NOMO-1 treated with dmso at 0.1 percent for 144 hours (cell line): Measurements from ENCODE around the gene MYO10.

ENCODE experiments used
- DNase-seq: peaks from one replicate; lab custom pipeline; 2025; ENCODE audit not compliant: unreplicated experiment; lab: John Stamatoyannopoulos, UW

Gene MYO10

GRCh38 chr5:16826379-16827125 lies 109.5 kb downstream of the MYO10 start:
- DNase-seq: no peak

GRCh38 chr5:16819522-16820167 lies 116.4 kb downstream of the MYO10 start:
- no peak for DNase-seq

- no peak for DNase-seq
These were observed 120.7 kb downstream of the MYO10 start for GRCh38 chr5:16815432-16815831.

- no peak for DNase-seq
These were observed 123.2 kb downstream of the MYO10 start for GRCh38 chr5:16812911-16813310.

- no peak for DNase-seq
These were observed 123.6 kb downstream of the MYO10 start for GRCh38 chr5:16812448-16812847.

GRCh38 chr5:16810208-16810854 lies 125.8 kb downstream of the MYO10 start:
- DNase-seq: no peak

- no peak for DNase-seq
These were observed 126.5 kb downstream of the MYO10 start for GRCh38 chr5:16809395-16810207.

- DNase-seq: no peak
These were observed 127.1 kb downstream of the MYO10 start for GRCh38 chr5:16809010-16809394.

- no peak for DNase-seq
These were observed 128.1 kb downstream of the MYO10 start for GRCh38 chr5:16808021-16808420.

- DNase-seq: no peak
These were observed 128.6 kb downstream of the MYO10 start for GRCh38 chr5:16807547-16807864.

- no peak for DNase-seq
These were observed 129.2 kb downstream of the MYO10 start for GRCh38 chr5:16806711-16807546.

- DNase-seq: no peak
These were observed 130.6 kb downstream of the MYO10 start for GRCh38 chr5:16805486-16805885.

GRCh38 chr5:16803831-16804230 lies 132.3 kb downstream of the MYO10 start:
- DNase-seq: no peak

GRCh38 chr5:16800477-16800876 lies 135.6 kb downstream of the MYO10 start:
- no peak for DNase-seq

GRCh38 chr5:16799796-16800195 lies 136.3 kb downstream of the MYO10 start:
- no peak for DNase-seq

- no peak for DNase-seq
These were observed 138.1 kb downstream of the MYO10 start for GRCh38 chr5:16797951-16798350.

- DNase-seq: no peak
These were observed 141.7 kb downstream of the MYO10 start for GRCh38 chr5:16794269-16794913.

GRCh38 chr5:16792598-16793275 lies 143.4 kb downstream of the MYO10 start:
- DNase-seq: no peak

- DNase-seq: no peak
These were observed 144.0 kb downstream of the MYO10 start for GRCh38 chr5:16791904-16792597.
